Brain microvascular endothelial cell (primary cell): ENCODE results near the gene CBX8.
"Not testable (repeated sequence)": the region's sequence is repeated elsewhere in the genome, so short reads cannot be mapped to it uniquely, and the experiment has no call there.

ENCODE experiments used
- DNase-seq: peaks from one replicate; pipeline ENCODE4 v3.0.0-alpha.2; 2020
- H3K27ac ChIP-seq: fragments of 250-450 bp; sonication (Bioruptor Pico); 2 replicates; pipeline ENCODE4 v1.5.1; 2020; ENCODE audit warnings: mild to moderate bottlenecking, moderate library complexity
- H3K27me3 ChIP-seq: fragments of 250-450 bp; sonication (Bioruptor Pico); replicated peaks from 2 replicates; pipeline ENCODE4 v1.5.1; 2020; ENCODE audit warnings: mild to moderate bottlenecking
- H3K36me3 ChIP-seq: fragments of 250-450 bp; sonication (Bioruptor Pico); replicated peaks from 2 replicates; pipeline ENCODE4 v1.5.1; 2020; ENCODE audit warnings: mild to moderate bottlenecking
- H3K4me3 ChIP-seq: 2 replicates; pipeline ENCODE4 v1.5.1; 2011; ENCODE audit warnings: low read depth, mild to moderate bottlenecking, control low read depth, low read length, moderate library complexity
- in situ Hi-C: cut with HindIII; loops from 2 replicates; pipeline ENCODE4 v1.10.0; 2017; ENCODE audit warnings: low sequenced_read_pairs, low pct_ligation_motif_present
- TF ChIP-seq, protein P1 (sequence below): IDR thresholded peaks from 2 replicates; pipeline ENCODE4 v1.5.1; 2011; ENCODE audit warnings: low read depth, mild to moderate bottlenecking, moderate library complexity, low read length, control low read depth, inconsistent platforms; ENCODE audit errors: missing control alignments

The CBX8 gene

DNA sequence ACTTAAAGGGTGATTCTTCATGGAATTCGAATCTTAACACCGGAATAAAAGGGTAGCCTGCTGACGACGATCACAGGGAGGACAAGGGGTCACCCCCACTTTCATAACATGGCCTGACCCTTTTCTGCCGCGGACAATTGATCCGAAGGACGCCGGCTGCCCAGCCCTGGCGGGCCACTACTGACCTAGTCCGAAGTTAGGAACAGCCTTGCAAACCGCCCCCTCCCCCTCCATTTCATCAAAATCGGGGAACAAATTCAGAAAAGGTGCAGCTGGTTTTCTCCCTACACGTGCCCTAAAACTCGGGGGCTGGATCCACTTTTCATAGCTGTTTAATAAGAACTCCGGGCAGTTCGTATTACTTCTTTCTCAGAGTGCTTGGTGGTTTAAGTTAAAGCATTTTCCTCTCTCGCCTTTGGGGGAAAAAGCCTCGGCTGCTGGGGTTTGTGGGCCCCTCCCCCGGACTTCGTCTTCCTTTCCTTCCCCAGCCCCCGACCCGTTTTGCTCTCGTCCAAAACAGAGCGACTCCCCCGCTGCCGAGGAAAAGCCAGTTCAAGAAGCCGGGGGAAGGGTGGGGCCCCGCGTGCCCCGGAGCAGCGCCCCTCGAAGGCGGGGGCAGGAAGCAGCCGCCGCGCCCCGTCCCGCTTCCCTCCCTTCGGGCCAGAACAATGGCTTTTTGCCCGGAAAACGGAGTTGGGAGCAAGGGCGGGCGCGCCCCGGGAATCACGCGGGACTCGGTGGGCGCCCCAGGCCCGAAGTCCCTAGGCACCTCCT is 19.6 kb downstream of the CBX8 start:
- peak; percentile 9 for DNase-seq
- H3K27me3 ChIP-seq, result peaks cover 20% of the 10 kb centered on the region

DNA sequence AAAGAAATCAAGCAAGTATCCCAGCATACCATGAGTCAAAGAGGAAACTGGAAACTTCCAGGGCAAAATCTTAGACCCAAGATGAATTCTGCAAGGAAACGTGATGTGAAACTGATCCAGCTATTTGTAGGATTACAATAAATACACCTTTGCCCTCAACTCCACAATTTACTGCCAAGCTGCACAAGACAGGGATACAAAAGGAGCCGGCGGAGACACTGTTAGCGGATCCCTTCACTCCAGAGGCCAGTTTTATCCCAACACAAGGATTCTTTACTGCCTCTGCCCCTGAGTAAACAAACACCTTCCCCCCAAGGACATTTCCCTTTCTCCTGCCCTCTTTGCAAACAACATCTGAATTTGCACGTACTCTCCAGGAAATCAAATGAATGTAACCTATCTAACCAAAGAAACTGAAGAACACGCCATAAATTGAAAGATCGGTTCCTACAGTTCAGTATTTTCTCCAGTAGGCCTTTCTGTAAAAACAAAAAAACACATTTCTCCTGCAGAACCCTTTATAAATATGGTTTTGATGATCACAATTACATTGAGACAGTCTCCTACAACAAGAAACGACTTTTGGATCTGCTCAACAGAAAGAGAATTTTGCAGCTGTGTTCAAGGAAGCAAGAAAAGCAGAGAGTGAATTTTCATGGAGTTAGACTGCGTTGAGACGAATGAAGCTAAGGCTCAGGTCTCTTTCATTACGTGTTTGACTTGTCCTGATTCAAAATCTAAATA is 20.3 kb downstream of the CBX8 start:
- no peak overlapping the region for H3K27ac ChIP-seq
- in situ Hi-C loops, result loop anchor here (25.0 kb wide), 1 partner anchor 211 kb away; no protein-coding TSS in a partner anchor
- no peak for DNase-seq
- H3K4me3 ChIP-seq, result no peak overlapping the region
- TF ChIP-seq, protein P1, sequence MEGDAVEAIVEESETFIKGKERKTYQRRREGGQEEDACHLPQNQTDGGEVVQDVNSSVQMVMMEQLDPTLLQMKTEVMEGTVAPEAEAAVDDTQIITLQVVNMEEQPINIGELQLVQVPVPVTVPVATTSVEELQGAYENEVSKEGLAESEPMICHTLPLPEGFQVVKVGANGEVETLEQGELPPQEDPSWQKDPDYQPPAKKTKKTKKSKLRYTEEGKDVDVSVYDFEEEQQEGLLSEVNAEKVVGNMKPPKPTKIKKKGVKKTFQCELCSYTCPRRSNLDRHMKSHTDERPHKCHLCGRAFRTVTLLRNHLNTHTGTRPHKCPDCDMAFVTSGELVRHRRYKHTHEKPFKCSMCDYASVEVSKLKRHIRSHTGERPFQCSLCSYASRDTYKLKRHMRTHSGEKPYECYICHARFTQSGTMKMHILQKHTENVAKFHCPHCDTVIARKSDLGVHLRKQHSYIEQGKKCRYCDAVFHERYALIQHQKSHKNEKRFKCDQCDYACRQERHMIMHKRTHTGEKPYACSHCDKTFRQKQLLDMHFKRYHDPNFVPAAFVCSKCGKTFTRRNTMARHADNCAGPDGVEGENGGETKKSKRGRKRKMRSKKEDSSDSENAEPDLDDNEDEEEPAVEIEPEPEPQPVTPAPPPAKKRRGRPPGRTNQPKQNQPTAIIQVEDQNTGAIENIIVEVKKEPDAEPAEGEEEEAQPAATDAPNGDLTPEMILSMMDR, result no peak
- H3K27me3 ChIP-seq, result peaks cover 20% of the 10 kb centered on the region
- H3K36me3 ChIP-seq, result no peaks in the 10 kb centered on the region

More for the DNA sequence above, 19.6 kb downstream of the CBX8 start:
- Histone ChIP-seq H3K4me3 (peak overlapping the region; percentile 49), H3K36me3 (no peaks in the 10 kb centered on the region), H3K27ac (no peak overlapping the region)
- in situ Hi-C loops, result loop anchor here (25.0 kb wide), 1 partner anchor 210 kb away; no protein-coding TSS in a partner anchor
- TF ChIP-seq, protein P1, result peak; percentile 28

DNA sequence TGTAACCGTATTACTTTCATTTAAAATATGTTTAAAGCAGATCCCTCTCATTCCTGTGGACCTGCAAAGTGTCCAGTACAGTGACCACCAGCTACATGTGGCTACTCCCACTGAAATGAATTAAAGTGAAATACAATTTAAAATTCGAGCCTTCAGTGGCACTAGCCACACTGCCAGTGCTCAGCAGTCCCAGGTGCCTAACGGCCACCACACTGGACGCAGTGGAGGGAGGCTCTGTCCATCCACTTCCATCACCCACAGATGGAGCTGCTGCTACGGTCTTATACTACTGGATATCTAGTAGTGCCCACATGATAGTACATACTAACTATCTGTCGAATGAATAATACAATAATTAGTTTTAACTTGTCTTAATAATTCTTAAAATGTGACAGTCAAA is 21.2 kb downstream of the CBX8 start:
- TF ChIP-seq, protein P1, result no peak
- Histone ChIP-seq H3K4me3 (no peak overlapping the region), H3K27me3 (peaks cover 20% of the 10 kb centered on the region), H3K36me3 (no peaks in the 10 kb centered on the region), H3K27ac (no peak overlapping the region)
- DNase-seq, result no peak
- in situ Hi-C loops, result loop anchor here (25.0 kb wide), 1 partner anchor 212 kb away; no protein-coding TSS in a partner anchor

DNA sequence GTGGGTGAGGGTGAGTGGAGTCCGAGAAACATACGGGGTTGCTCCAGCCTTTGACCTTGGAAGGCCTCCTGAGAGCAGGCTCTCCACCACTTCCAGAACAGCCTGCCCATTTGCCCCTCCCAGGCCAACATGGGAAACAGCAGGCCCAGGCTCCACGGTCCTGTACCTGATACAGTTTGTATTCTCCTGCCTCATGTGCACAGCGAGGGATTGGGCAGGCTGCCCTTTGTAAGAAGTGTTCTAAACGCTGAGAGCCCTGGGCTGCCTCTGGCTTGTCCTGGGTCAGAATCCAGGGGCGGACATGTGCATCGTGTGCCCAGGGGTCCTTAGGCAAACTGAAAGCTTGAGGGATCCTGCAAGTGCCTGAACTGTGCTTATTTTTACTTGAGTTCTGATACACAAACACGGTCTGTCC is 22.3 kb downstream of the CBX8 start:
- Histone ChIP-seq H3K4me3 (no peak overlapping the region), H3K27me3 (peaks cover 20% of the 10 kb centered on the region), H3K36me3 (no peaks in the 10 kb centered on the region), H3K27ac (no peak overlapping the region)
- in situ Hi-C loops, result no loop called here
- no peak for DNase-seq
- TF ChIP-seq, protein P1, result no peak

DNA sequence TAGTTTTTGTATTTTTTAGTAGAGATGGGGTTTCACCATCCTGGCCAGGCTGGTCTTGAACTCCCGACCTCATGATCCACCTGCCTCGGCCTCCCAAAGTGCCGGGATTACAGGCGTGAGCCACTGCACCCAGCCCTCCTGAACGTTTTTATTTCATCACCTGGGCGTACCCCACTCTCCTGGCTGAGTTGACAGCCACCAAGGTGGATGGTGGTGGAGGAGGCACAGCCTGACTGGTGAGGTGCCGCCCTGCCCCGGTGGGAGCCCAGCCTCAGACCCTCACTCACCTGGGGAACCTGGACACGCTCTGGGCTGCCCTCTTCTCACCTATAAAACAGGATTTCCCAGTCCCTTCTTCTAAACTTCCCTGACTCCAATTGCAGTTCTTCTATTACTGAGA is 24.2 kb downstream of the CBX8 start:
- peaks cover 20% of the 10 kb centered on the region for H3K27me3 ChIP-seq
- H3K27ac ChIP-seq, H3K36me3 ChIP-seq, H3K4me3 ChIP-seq, DNase-seq, in situ Hi-C loops: not testable (repeated sequence)

DNA sequence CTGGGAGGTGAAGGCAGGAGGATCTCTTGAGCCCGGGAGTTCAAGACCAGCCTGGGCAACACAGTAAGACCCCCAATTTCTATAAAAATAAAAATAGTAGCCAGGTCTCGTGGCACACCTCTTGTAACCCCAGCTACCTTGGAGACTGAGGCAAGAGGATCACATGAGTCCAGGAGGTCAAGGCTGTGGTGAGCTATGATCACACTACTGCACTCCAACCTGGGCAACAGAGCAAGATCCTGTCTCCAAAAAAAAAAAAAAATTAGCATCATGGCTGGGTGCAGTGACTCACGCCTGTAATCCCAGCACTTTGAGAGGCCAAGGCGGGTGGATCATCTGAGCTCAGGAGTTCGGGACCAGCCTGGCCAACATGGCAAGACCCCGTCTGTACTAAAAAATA is 25.6 kb downstream of the CBX8 start:
- H3K36me3 ChIP-seq, result no peaks in the 10 kb centered on the region
- H3K27me3 ChIP-seq, result peaks cover 11% of the 10 kb centered on the region
- no peak for DNase-seq
- no peak overlapping the region for H3K27ac ChIP-seq
- in situ Hi-C loops, result no loop called here
- H3K4me3 ChIP-seq, result no peak overlapping the region
- TF ChIP-seq, protein P1, result no peak
